ENCODE data around the gene ATG101.

DNA sequence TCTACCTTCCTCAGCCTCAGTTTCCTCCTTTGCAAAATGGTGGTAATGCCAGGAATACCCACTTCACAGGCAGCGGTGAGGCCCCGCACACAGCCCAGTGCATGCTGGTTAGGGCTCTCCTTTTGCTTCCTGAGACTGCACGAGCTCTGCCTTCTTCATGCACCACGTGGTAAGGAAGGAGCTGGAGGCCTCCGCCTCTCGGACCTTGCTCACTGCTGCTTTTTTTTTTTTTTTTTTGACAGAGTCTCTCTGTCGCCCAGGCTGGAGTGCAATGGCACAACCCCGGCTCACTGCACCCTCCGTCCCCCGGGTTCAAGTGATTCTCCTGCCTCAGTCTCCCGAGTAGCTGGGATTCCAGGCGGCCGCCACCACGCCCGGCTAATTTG is 44.9 kb upstream of the ATG101 start:
- TF ChIP-seq, protein P1, sequence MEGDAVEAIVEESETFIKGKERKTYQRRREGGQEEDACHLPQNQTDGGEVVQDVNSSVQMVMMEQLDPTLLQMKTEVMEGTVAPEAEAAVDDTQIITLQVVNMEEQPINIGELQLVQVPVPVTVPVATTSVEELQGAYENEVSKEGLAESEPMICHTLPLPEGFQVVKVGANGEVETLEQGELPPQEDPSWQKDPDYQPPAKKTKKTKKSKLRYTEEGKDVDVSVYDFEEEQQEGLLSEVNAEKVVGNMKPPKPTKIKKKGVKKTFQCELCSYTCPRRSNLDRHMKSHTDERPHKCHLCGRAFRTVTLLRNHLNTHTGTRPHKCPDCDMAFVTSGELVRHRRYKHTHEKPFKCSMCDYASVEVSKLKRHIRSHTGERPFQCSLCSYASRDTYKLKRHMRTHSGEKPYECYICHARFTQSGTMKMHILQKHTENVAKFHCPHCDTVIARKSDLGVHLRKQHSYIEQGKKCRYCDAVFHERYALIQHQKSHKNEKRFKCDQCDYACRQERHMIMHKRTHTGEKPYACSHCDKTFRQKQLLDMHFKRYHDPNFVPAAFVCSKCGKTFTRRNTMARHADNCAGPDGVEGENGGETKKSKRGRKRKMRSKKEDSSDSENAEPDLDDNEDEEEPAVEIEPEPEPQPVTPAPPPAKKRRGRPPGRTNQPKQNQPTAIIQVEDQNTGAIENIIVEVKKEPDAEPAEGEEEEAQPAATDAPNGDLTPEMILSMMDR (conservative IDR thresholded peaks at IDR 0.05; ENCODE audit: low read length), result no peak
- no peak for TF ChIP-seq EZH2phosphoT487 (IDR thresholded peaks at IDR 0.05; ENCODE audit: borderline replicate concordance, low read depth, low read length)

All from OCI-LY7 (cell line).